CD8-positive, alpha-beta memory T cell (primary cell): ENCODE measurements around the gene PRDX6. TPM values are rescaled to one million over a fixed set of nuclear protein-coding genes. Genes with fewer than 3 reads are reported as not detected.

ENCODE experiments used
- CTCF ChIA-PET: fragments of 350-600 bp; sonication (Branson Sonifier 250); formaldehyde crosslinking; loops from one replicate; lab custom pipeline; 2021; ENCODE audit warnings: antibody characterized with exemption; lab: Charles Lee
- POLR2A ChIA-PET: fragments of 350-600 bp; sonication (Branson Sonifier 250); formaldehyde crosslinking; loops from one replicate; lab custom pipeline; 2021; ENCODE audit warnings: antibody characterized with exemption; lab: Charles Lee
- DNase-seq, 5 donors: peaks; one replicate each; pipeline versions ENCODE4 v3.0.0 to v3.0.0-alpha.2; 2020 to 2022; ENCODE audit warnings: mixed read lengths in 1 of 5
- H3K27ac ChIP-seq: one replicate; pipeline ENCODE4 v1.7.0; 2013; ENCODE audit warnings: low read depth, mild to moderate bottlenecking, low read length, moderate library complexity
- H3K27me3 ChIP-seq: 2 replicates; pipeline ENCODE4 v1.7.0; 2013; ENCODE audit warnings: low read length, mild to moderate bottlenecking; ENCODE audit not compliant: insufficient read depth, poor library complexity, severe bottlenecking
- H3K36me3 ChIP-seq: 2 replicates; pipeline ENCODE4 v1.7.0; 2013; ENCODE audit warnings: mild to moderate bottlenecking, low read length, moderate library complexity; ENCODE audit not compliant: insufficient read depth
- H3K4me1 ChIP-seq: 2 replicates; pipeline ENCODE4 v1.7.0; 2013; ENCODE audit warnings: mild to moderate bottlenecking, low read length, moderate library complexity; ENCODE audit not compliant: insufficient read depth
- H3K4me3 ChIP-seq: 2 replicates; pipeline ENCODE4 v1.7.0; 2013; ENCODE audit warnings: mild to moderate bottlenecking, low read length
- H3K9me3 ChIP-seq: 2 replicates; pipeline ENCODE4 v1.7.0; 2013; ENCODE audit warnings: mild to moderate bottlenecking, low read length
- H3K27ac Mint-ChIP-seq, 8 donors: one replicate each; pipeline ENCODE4 v1.8.0; 2020 to 2021; ENCODE audit warnings: mixed read lengths in 8 of 8, mild to moderate bottlenecking in 6 of 8, inconsistent platforms in 3 of 8, moderate library complexity in 3 of 8
- H3K27me3 Mint-ChIP-seq, 2 donors: one replicate each; pipeline ENCODE4 v1.8.0; 2020 to 2021; ENCODE audit warnings: mixed read lengths in 2 of 2, mild to moderate bottlenecking in 1 of 2, moderate library complexity in 1 of 2
- H3K36me3 Mint-ChIP-seq, 3 donors: one replicate each; pipeline ENCODE4 v1.8.0; 2020 to 2021; ENCODE audit warnings: mixed read lengths in 3 of 3, inconsistent platforms in 1 of 3, mild to moderate bottlenecking in 1 of 3
- H3K4me1 Mint-ChIP-seq, 3 donors: one replicate each; pipeline ENCODE4 v1.8.0; 2020 to 2021; ENCODE audit warnings: mixed read lengths in 3 of 3, inconsistent platforms in 1 of 3, mild to moderate bottlenecking in 1 of 3
- H3K4me3 Mint-ChIP-seq, 7 donors: one replicate each; pipeline ENCODE4 v1.8.0; 2020 to 2021; ENCODE audit warnings: mixed read lengths in 7 of 7, mild to moderate bottlenecking in 6 of 7, moderate library complexity in 4 of 7, inconsistent platforms in 2 of 7
- H3K9me3 Mint-ChIP-seq, 5 donors: one replicate each; pipeline ENCODE4 v1.8.0; 2020 to 2022; ENCODE audit warnings: mixed read lengths in 5 of 5, mild to moderate bottlenecking in 3 of 5, moderate library complexity in 2 of 5, inconsistent platforms in 1 of 5
- polyA plus RNA-seq: library from polyadenylated mRNA; unstranded; fragments of 300-500 nt; fragmentation: Illumina TruSeq; gene quantifications from one replicate; pipeline ENCODE4 v1.2.3, GENCODE V29; 2021
- total RNA-seq, 2 experiments: library from RNA; stranded (reverse); gene quantifications; one replicate each; pipeline ENCODE4 v1.2.3, GENCODE V29; 2021

The PRDX6 gene
- total and polyA plus RNA-seq, 3 experiments from 2014 or later, result 134 to 159 (median 140) TPM

DNA sequence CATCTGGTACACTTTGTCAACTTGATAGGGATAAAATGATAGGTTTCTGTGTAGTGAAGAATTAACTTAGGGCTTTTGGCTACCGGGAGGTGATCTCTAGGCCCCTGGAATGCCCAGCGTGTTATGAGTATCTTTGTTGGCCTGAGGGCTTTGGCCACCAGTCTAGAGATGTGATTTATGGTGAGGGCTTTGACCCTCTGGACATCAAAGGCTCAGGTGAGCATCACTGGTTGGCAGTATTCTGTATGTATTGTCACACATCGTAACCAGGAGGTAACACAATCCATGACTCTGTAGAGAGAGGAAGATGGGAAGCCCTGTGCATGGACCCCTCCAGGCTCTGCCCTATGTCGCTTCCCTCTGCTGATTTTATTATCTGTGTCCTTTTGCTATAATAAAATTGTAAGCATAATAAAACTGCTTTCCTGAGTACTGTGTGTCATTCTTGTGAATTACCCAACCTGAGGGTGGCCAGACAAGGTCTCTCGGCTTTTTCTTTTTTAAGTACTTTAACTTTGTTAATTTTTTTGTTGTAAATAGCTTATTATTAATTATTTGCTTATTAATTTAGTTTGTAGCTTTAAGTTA is 40.2 kb upstream of the PRDX6 start:
- H3K4me3 Mint-ChIP-seq, result no peak overlapping the region
- POLR2A ChIA-PET, result no interaction called here
- no peak for DNase-seq

DNA sequence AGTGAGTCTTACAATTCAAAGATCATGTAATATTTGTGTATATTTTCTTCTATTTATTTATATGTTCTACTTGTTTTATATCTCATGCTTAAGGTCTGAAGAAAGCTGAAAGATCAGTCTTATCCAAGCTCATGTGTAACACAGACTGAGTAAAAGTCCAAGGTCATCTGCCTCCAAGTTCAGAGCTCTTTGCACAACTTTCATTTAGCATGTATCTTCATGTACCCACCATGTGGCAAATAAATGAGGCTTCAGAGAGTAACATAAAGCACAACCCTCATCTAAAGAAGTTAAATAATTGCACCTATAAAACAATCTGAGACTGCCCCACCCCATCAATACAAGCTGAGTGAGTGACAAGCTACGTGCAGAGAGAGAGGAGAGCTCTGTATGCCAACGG is 38.5 kb upstream of the PRDX6 start:
- Histone ChIP-seq H3K4me1 (no peaks in the 10 kb centered on the region), H3K27me3 (no peaks in the 10 kb centered on the region), H3K4me3 (no peak overlapping the region), H3K9me3 (no peaks in the 10 kb centered on the region), H3K36me3 (peaks cover 4% of the 10 kb centered on the region), H3K27ac (no peak overlapping the region)
- H3K9me3 Mint-ChIP-seq, result no peaks in the 10 kb centered on the region
- H3K4me1 Mint-ChIP-seq, result peaks cover 0 to 9% (median 6%) of the 10 kb centered on the region in 3 donors
- peaks cover 6 to 33% (median 12%) of the 10 kb centered on the region in 3 donors for H3K36me3 Mint-ChIP-seq
- H3K27me3 Mint-ChIP-seq, result no peaks in the 10 kb centered on the region
- no peak overlapping the region for H3K4me3 Mint-ChIP-seq
- POLR2A ChIA-PET, result no interaction called here
- peak overlapping the region in 1 of 8 donors; percentile 17 for H3K27ac Mint-ChIP-seq
- CTCF ChIA-PET, result interaction anchor here (1.4 to 4.1 kb wide), 3 partner anchors 9 to 696 kb away, joined by 3 to 25 read pairs (median 3); no protein-coding TSS in a partner anchor
- DNase-seq, result no peak

More for the DNA sequence above, 40.2 kb upstream of the PRDX6 start:
- Histone ChIP-seq H3K9me3 (no peaks in the 10 kb centered on the region), H3K4me1 (no peaks in the 10 kb centered on the region), H3K4me3 (no peak overlapping the region), H3K36me3 (peaks cover 3% of the 10 kb centered on the region), H3K27me3 (no peaks in the 10 kb centered on the region), H3K27ac (no peak overlapping the region)
- peaks cover 5 to 28% (median 10%) of the 10 kb centered on the region in 3 donors for H3K36me3 Mint-ChIP-seq
- H3K27me3 Mint-ChIP-seq, result no peaks in the 10 kb centered on the region
- H3K4me1 Mint-ChIP-seq, result peaks cover 0 to 7% (median 7%) of the 10 kb centered on the region in 3 donors
- H3K9me3 Mint-ChIP-seq, result no peaks in the 10 kb centered on the region
- CTCF ChIA-PET, result no interaction called here
- H3K27ac Mint-ChIP-seq, result no peak overlapping the region

DNA sequence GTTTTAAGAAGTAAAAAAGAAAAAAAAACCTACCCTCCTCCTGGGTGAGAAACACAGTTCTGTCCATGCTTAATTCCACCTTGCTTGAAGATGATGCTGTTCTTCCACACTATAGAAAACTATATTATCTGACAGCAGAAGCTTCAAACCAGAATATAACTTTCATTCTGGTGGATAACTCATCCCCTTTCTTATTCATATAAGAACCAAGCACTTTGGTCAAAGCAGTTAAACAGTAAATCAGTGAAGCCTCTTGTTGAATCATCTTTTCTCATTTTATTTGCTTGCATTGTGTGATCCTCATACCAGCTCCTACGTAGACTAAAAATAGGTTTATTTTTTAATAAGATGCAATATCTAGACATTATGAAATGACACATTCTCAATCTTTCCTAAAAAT is 36.7 kb upstream of the PRDX6 start:
- H3K4me3 ChIP-seq, result no peak overlapping the region
- peaks cover 14 to 36% (median 16%) of the 10 kb centered on the region in 3 donors for H3K36me3 Mint-ChIP-seq
- no peak overlapping the region for H3K4me3 Mint-ChIP-seq
- H3K4me1 Mint-ChIP-seq, result peaks cover 12 to 19% (median 16%) of the 10 kb centered on the region in 3 donors
- no peak for DNase-seq
- H3K9me3 Mint-ChIP-seq, result peaks cover 0 to 3% (median under 1%) of the 10 kb centered on the region in 5 donors
- no peak overlapping the region for H3K27ac Mint-ChIP-seq
- POLR2A ChIA-PET, result no interaction called here
- no peaks in the 10 kb centered on the region for H3K27me3 Mint-ChIP-seq
- peaks cover 11% of the 10 kb centered on the region for H3K4me1 ChIP-seq
- H3K27me3 ChIP-seq, result no peaks in the 10 kb centered on the region
- CTCF ChIA-PET, result interaction anchor here (4.1 kb wide), 1 partner anchor 11 kb away, joined by 25 read pairs; no protein-coding TSS in a partner anchor
- no peak overlapping the region for H3K27ac ChIP-seq
- H3K9me3 ChIP-seq, result no peaks in the 10 kb centered on the region
- peaks cover 4% of the 10 kb centered on the region for H3K36me3 ChIP-seq

DNA sequence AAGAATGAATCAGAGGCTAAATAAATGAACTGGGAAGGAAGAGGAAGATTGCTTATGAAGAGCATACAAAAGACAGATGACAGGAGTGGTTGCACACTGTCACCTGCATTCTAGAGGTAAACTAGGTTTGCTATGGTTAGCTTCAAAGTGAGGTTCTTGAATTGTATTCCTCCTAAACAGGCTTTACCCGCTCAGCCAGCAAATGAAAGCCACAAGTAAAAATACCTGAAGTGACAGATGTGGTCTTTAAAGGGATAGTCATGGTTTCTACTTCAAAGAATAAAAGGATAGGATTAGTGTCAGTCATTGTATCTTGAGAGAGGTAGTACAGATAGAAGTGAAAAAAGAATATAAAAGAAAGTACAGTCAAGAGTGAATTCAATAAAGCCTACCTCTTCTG is 32.4 kb upstream of the PRDX6 start:
- Mint-ChIP-seq H3K4me3 (peak overlapping the region in 2 of 7 donors; percentile 12 to 24), H3K27ac (peak overlapping the region in 7 of 8 donors; percentile 6 to 65 (median 29)), H3K9me3 (peaks cover 4 to 18% (median 17%) of the 10 kb centered on the region in 5 donors), H3K27me3 (no peaks in the 10 kb centered on the region), H3K4me1 (peaks cover 16 to 39% (median 33%) of the 10 kb centered on the region in 3 donors), H3K36me3 (peaks cover 28 to 57% (median 54%) of the 10 kb centered on the region in 3 donors)
- DNase-seq, result peak in 2 of 5 donors; percentile 23 to 67
- Histone ChIP-seq H3K4me3 (no peak overlapping the region), H3K9me3 (peaks cover 16% of the 10 kb centered on the region), H3K27ac (no peak overlapping the region), H3K4me1 (peaks cover 13% of the 10 kb centered on the region), H3K27me3 (no peaks in the 10 kb centered on the region), H3K36me3 (peaks cover 8% of the 10 kb centered on the region)
- ChIA-PET CTCF (interaction anchor here (1.1 kb wide), 1 partner anchor 14 kb away, joined by 3 read pairs; no protein-coding TSS in a partner anchor), POLR2A (no interaction called here)

DNA sequence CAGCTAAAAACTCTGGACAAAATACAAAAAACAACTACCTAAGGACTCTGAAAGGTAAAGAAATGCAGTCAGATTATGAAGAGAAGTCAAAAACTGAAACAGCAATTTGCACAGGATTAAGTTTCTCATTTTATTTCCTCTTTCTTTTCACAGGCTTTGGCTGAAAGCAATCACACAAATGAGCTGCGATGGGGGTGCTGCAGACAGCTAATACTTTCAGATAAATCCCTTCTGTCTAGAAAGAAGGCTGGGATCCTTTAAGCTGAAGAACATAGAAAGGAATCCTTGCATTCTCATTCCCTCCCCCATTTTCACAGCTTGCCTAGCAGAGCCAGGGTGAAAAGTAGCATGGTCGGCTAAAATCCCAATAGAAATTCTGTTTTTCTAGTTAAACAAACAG is 32.0 kb upstream of the PRDX6 start:
- DNase-seq, result no peak
- Histone ChIP-seq H3K4me3 (no peak overlapping the region), H3K9me3 (peaks cover 16% of the 10 kb centered on the region), H3K4me1 (peaks cover 13% of the 10 kb centered on the region), H3K36me3 (peaks cover 8% of the 10 kb centered on the region), H3K27me3 (no peaks in the 10 kb centered on the region), H3K27ac (no peak overlapping the region)
- peaks cover 27 to 59% (median 51%) of the 10 kb centered on the region in 3 donors for H3K36me3 Mint-ChIP-seq
- CTCF ChIA-PET, result interaction anchor here (1.1 kb wide), 1 partner anchor 15 kb away, joined by 3 read pairs; no protein-coding TSS in a partner anchor
- H3K4me1 Mint-ChIP-seq, result peaks cover 16 to 40% (median 36%) of the 10 kb centered on the region in 3 donors
- peak overlapping the region in 7 of 8 donors; percentile 6 to 65 (median 29) for H3K27ac Mint-ChIP-seq
- POLR2A ChIA-PET, result no interaction called here
- H3K4me3 Mint-ChIP-seq, result peak overlapping the region in 1 of 7 donors; percentile 12
- peaks cover 4 to 18% (median 17%) of the 10 kb centered on the region in 5 donors for H3K9me3 Mint-ChIP-seq
- no peaks in the 10 kb centered on the region for H3K27me3 Mint-ChIP-seq

DNA sequence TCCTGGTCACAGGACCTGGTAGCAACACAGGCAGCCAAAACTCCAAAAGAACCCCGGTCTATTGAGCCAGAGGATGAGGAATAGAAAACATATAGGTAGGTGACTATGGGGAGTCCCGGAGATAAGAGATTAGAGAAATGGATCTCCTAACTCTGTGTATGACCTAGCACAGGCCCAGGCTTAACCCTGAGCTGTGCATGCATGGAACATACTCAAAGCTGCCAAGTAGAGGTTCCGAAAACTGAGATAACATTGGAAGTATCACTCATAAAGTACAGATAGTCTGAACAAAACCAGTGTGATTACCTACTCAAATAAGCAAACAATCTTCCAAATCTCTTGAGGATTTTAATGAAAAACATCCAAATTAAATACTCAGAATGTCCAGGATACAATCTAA is 31.5 kb upstream of the PRDX6 start:
- Histone ChIP-seq H3K27me3 (no peaks in the 10 kb centered on the region), H3K4me3 (no peak overlapping the region), H3K36me3 (peaks cover 8% of the 10 kb centered on the region), H3K4me1 (peaks cover 13% of the 10 kb centered on the region), H3K27ac (no peak overlapping the region), H3K9me3 (peaks cover 16% of the 10 kb centered on the region)
- DNase-seq, result no peak
- Mint-ChIP-seq H3K4me3 (no peak overlapping the region), H3K36me3 (peaks cover 27 to 59% (median 48%) of the 10 kb centered on the region in 3 donors), H3K27ac (no peak overlapping the region), H3K27me3 (no peaks in the 10 kb centered on the region), H3K4me1 (peaks cover 16 to 40% (median 36%) of the 10 kb centered on the region in 3 donors), H3K9me3 (peaks cover 4 to 18% (median 17%) of the 10 kb centered on the region in 5 donors)
- POLR2A ChIA-PET, result no interaction called here
- CTCF ChIA-PET, result interaction anchor here (1.1 kb wide), 1 partner anchor 15 kb away, joined by 3 read pairs; no protein-coding TSS in a partner anchor

DNA sequence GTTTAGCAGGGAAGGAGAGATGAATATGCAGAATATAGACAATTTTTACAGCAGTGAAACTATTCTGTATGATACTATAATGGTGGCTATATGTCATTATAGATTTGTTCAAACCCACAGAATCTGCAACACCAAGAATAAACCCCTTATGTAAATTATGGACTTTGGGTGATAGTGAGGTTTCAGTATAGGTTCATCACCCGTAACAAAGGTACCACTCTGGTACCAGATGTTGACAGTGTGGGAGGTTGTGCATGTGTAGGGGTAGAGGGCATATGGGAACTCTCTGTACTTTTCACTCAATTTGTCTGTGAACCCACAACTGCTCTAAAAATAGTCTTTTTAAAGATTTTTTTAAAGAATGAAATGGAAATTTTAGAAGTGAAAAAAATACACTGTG is 29.9 kb upstream of the PRDX6 start:
- H3K27me3 ChIP-seq, result no peaks in the 10 kb centered on the region
- peaks cover 24 to 54% (median 37%) of the 10 kb centered on the region in 3 donors for H3K36me3 Mint-ChIP-seq
- ChIA-PET CTCF (no interaction called here), POLR2A (no interaction called here)
- H3K4me3 Mint-ChIP-seq, result no peak overlapping the region
- no peak for DNase-seq
- H3K4me3 ChIP-seq, result no peak overlapping the region
- peaks cover 4% of the 10 kb centered on the region for H3K36me3 ChIP-seq
- peaks cover 19 to 48% (median 39%) of the 10 kb centered on the region in 3 donors for H3K4me1 Mint-ChIP-seq
- H3K27ac ChIP-seq, result no peak overlapping the region
- peaks cover 16% of the 10 kb centered on the region for H3K9me3 ChIP-seq
- no peaks in the 10 kb centered on the region for H3K27me3 Mint-ChIP-seq
- H3K27ac Mint-ChIP-seq, result no peak overlapping the region
- H3K4me1 ChIP-seq, result peaks cover 13% of the 10 kb centered on the region
- peaks cover 4 to 18% (median 17%) of the 10 kb centered on the region in 5 donors for H3K9me3 Mint-ChIP-seq

DNA sequence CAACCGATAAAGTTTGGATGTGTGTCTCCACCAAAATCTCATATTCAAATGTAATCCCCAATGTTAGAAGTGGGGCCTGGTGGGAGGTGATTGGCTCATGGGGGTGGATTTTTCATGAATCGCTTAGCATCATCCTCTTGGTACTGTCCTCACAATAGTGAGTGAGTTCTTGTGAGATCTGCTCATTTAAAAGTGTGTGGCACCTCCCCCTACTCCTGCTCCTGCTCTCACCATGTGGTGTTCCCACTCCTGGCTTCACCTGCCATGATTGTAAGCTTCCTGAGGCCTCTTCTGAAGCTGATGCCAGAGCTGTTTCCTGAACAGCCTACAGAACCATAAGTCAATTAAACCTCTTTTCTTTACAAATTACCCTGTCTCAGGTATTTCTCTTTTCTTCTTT is 28.2 kb upstream of the PRDX6 start:
- Histone ChIP-seq H3K4me1 (peaks cover 13% of the 10 kb centered on the region), H3K9me3 (peaks cover 16% of the 10 kb centered on the region), H3K27ac (no peak overlapping the region), H3K36me3 (peaks cover 4% of the 10 kb centered on the region), H3K27me3 (no peaks in the 10 kb centered on the region), H3K4me3 (no peak overlapping the region)
- Mint-ChIP-seq H3K4me3 (no peak overlapping the region), H3K36me3 (peaks cover 21 to 50% (median 39%) of the 10 kb centered on the region in 3 donors), H3K27me3 (no peaks in the 10 kb centered on the region), H3K27ac (no peak overlapping the region), H3K4me1 (peaks cover 21 to 47% (median 38%) of the 10 kb centered on the region in 3 donors), H3K9me3 (peaks cover 4 to 18% (median 17%) of the 10 kb centered on the region in 5 donors)
- no peak for DNase-seq
- POLR2A ChIA-PET, result interaction anchor here (0.6 kb wide), 1 partner anchor 29 kb away, joined by 3 read pairs; no protein-coding TSS in a partner anchor
- CTCF ChIA-PET, result interaction anchor here (1.0 kb wide), 1 partner anchor 18 kb away, joined by 3 read pairs; no protein-coding TSS in a partner anchor
